A673 (cell line): ENCODE data around the gene SELENOW. TPM values are rescaled to one million over a fixed set of nuclear protein-coding genes. Genes with fewer than 3 reads are reported as not detected.
A peak's percentile ranks its signal among the peaks of the same experiment; 100 is the strongest.

Source experiments
- Bru-seq: library from RNA; stranded (reverse); fragments of 400-500 nt; gene quantifications from one replicate; lab custom pipeline; 2021; lab: Mats Ljungman, UMichigan
- BruChase-seq, 2 experiments: library from RNA; stranded (reverse); fragments of 400-500 nt; gene quantifications; one replicate each; lab custom pipeline; 2021; lab: Mats Ljungman, UMichigan
- BruUV-seq: library from RNA; stranded (reverse); fragments of 400-500 nt; replicated peaks from 2 replicates; lab custom pipeline; 2021; lab: Mats Ljungman, UMichigan
- CTCF ChIA-PET: fragments of 300-600 bp; sonication (Branson Sonifier 250); formaldehyde crosslinking; loops from one replicate; lab custom pipeline; 2022; ENCODE audit warnings: antibody characterized with exemption; lab: Charles Lee
- POLR2A ChIA-PET: fragments of 300-600 bp; sonication (Branson Sonifier 250); formaldehyde crosslinking; loops from one replicate; lab custom pipeline; 2022; ENCODE audit warnings: antibody characterized with exemption; ENCODE audit not compliant: low non-redundant PET; lab: Charles Lee
- DNase-seq: peaks from one replicate; pipeline ENCODE4 v3.0.0-alpha.2; 2015; ENCODE audit warnings: low spot score
- H3K27ac ChIP-seq: fragments of 200-600 bp; sonication (generic); 2 replicates; pipeline ENCODE4 v1.5.1; 2016; ENCODE audit warnings: mixed run types, low read depth, mild to moderate bottlenecking, mixed read lengths, antibody characterized with exemption, low read length; ENCODE audit not compliant: poor library complexity, severe bottlenecking
- H3K27me3 ChIP-seq: fragments of 200-600 bp; sonication (generic); replicated peaks from 2 replicates; pipeline ENCODE4 v1.6.1; 2017; ENCODE audit warnings: mixed run types, low read depth, mild to moderate bottlenecking, mixed read lengths, antibody characterized with exemption, low read length; ENCODE audit not compliant: insufficient read depth, poor library complexity
- H3K36me3 ChIP-seq: fragments of 200-600 bp; sonication (generic); 2 replicates; pipeline ENCODE4 v1.6.1; 2016; ENCODE audit warnings: mixed run types, mild to moderate bottlenecking, mixed read lengths, antibody characterized with exemption, low read length; ENCODE audit not compliant: insufficient read depth, poor library complexity, severe bottlenecking
- H3K4me1 ChIP-seq: fragments of 200-600 bp; sonication (generic); 2 replicates; pipeline ENCODE4 v1.6.1; 2017; ENCODE audit warnings: mixed run types, mild to moderate bottlenecking, mixed read lengths, antibody characterized with exemption, low read length; ENCODE audit not compliant: insufficient read depth, poor library complexity, severe bottlenecking
- H3K4me3 ChIP-seq: fragments of 200-600 bp; sonication (generic); 2 replicates; pipeline ENCODE4 v1.5.1; 2016; ENCODE audit warnings: low read depth, mixed run types, mild to moderate bottlenecking, mixed read lengths, low read length; ENCODE audit not compliant: poor library complexity, severe bottlenecking
- H3K9me3 ChIP-seq: fragments of 200-600 bp; sonication (generic); 2 replicates; pipeline ENCODE4 v1.6.1; 2016; ENCODE audit warnings: mixed run types, low read depth, mild to moderate bottlenecking, mixed read lengths, antibody characterized with exemption, low read length; ENCODE audit not compliant: poor library complexity, severe bottlenecking
- EZH2 ChIP-seq: fragments of 200-600 bp; sonication (generic); IDR thresholded peaks from 2 replicates; pipeline ENCODE4 v1.6.1; 2017; ENCODE audit warnings: borderline replicate concordance, low read depth, mild to moderate bottlenecking, mixed read lengths, antibody characterized with exemption, low read length; ENCODE audit not compliant: poor library complexity, severe bottlenecking
- intact Hi-C: fragments of 100-400 bp; cut with micrococcal nuclease; formaldehyde crosslinking; loops from one replicate; pipeline ENCODE4 v1.10.0; 2022; ENCODE audit not compliant: unreplicated experiment
- long read RNA-seq: library from polyadenylated mRNA; stranded (forward); transcript quantifications from one replicate; pipeline ENCODE4 v2.0.0, GENCODE V29; 2022
- total RNA-seq: library from RNA; stranded (reverse); gene quantifications from 2 replicates; pipeline ENCODE4 v1.2.3, GENCODE V29; 2021
- TF ChIP-seq, protein P1 (sequence below): fragments of 300-800, 200-600 bp; sonication (generic); conservative IDR thresholded peaks from 2 replicates; pipeline ENCODE4 v1.5.1; 2017; ENCODE audit warnings: low read depth, mild to moderate bottlenecking, antibody characterized with exemption, low read length, moderate library complexity, mixed read lengths

The SELENOW gene
- total RNA-seq (107 and 121 TPM in 2 replicates), Bru-seq, nascent RNA (percentile 71 among the genes with signal in this experiment), BruChase-seq, experiment 1, labeled RNA remaining after a 2-hour chase (percentile 83 among the genes with signal in this experiment), BruChase-seq, experiment 2, labeled RNA remaining after a 6-hour chase (percentile 79 among the genes with signal in this experiment)
- long read RNA-seq, transcript SELENOW-212 (6 exons, 888 nt), result major isoform, 64 of 135 reads
- long read RNA-seq, transcript SELENOW-215 (1 exons, 2,503 nt), result minor isoform, 63 of 135 reads
- long read RNA-seq, partial matches to known transcripts, result 0 of 135 reads
- long read RNA-seq, other reads (novel, unspliced or antisense), result 1 of 135 reads

- Histone ChIP-seq H3K9me3 (no peaks in the 10 kb centered on the region), H3K27me3 (no peaks in the 10 kb centered on the region), H3K36me3 (peaks cover 18% of the 10 kb centered on the region), H3K4me3 (peak within 1 kb of the TSS; percentile 98), H3K27ac (peak within 1 kb of the TSS; percentile 99), H3K4me1 (peaks cover 9% of the 10 kb centered on the region)
- intact Hi-C loops, result no loop called here
- CTCF ChIA-PET, result interaction anchor here (0.5 kb wide), 1 partner anchor 9 kb away, joined by 9 read pairs; no protein-coding TSS in a partner anchor
- peak; percentile 82 for DNase-seq
- no peak for TF ChIP-seq EZH2
- TF ChIP-seq, protein P1, sequence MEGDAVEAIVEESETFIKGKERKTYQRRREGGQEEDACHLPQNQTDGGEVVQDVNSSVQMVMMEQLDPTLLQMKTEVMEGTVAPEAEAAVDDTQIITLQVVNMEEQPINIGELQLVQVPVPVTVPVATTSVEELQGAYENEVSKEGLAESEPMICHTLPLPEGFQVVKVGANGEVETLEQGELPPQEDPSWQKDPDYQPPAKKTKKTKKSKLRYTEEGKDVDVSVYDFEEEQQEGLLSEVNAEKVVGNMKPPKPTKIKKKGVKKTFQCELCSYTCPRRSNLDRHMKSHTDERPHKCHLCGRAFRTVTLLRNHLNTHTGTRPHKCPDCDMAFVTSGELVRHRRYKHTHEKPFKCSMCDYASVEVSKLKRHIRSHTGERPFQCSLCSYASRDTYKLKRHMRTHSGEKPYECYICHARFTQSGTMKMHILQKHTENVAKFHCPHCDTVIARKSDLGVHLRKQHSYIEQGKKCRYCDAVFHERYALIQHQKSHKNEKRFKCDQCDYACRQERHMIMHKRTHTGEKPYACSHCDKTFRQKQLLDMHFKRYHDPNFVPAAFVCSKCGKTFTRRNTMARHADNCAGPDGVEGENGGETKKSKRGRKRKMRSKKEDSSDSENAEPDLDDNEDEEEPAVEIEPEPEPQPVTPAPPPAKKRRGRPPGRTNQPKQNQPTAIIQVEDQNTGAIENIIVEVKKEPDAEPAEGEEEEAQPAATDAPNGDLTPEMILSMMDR, result no peak
- no TSS peak for BruUV-seq
- POLR2A ChIA-PET, result no interaction called here
Observed at GRCh38 chr19:47778049-47778953, at the start of gene SELENOW. TSS of gene SELENOW (plus strand) at chr19:47778703. CDS start at chr19:47778786, 83 bp downstream.

DNA sequence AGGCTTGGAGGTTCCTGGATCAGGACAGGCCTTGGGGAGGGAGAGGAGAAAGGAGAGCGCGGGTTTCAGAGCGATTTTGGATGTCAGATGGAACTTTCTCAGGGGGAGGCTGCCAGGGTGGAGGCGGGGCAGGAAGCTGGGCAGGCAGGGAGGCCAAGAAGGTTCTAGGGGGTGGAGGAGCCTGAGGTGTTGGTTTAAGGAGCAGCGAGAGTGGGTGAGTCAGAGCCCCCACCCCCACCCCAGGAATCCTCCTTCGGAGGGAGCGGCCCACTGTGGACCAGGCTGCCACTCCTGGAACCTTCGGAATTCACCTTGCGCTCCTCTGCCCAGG, 49.1 kb upstream of the SELENOW start:
- Histone ChIP-seq H3K4me3 (no peak overlapping the region), H3K9me3 (no peaks in the 10 kb centered on the region), H3K27ac (no peak overlapping the region), H3K27me3 (no peaks in the 10 kb centered on the region), H3K4me1 (peaks cover 9% of the 10 kb centered on the region), H3K36me3 (no peaks in the 10 kb centered on the region)
- TF ChIP-seq EZH2, result no peak
- TF ChIP-seq, protein P1, result no peak
- intact Hi-C loops, result no loop called here
- ChIA-PET CTCF (no interaction called here), POLR2A (interaction anchor here (0.6 kb wide), 1 partner anchor 8 kb away, joined by 5 read pairs; no protein-coding TSS in a partner anchor)
- DNase-seq, result no peak
- no TSS peak for BruUV-seq

DNA sequence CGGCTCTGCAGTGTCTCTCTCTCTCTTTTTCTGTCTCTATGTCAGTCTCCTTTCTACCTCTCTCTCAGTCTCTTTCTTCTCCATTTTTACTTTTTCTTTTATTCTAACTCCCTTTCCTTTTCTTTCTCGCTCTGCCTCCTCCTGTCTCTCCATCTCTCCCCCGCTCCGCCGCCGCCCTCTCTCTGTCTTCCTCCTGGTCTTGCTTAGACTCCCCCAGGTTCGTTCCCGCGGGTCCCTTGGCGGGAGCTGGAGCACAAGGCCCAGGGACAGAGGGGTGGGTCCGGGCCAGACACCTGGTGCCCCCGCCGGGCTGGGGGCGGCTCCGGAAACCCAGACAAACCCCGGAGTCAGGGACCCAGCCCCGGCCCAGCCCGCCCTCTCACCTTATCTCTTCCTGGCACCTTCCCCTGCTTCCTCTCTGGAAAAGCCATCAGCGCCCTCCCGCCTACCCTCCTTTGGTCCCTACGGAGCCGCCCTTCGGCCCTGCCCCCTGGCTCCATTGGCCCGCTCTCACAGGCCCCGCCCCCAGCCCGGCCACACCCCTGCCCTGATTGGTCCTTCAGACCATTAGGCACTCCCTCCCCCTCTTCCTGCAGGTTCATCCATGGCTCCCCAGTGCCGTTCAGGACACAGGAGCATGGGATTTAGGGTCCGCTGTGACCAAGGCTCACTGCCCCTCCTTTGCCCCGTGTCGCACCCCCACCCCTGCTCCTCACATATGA, 48.5 kb upstream of the SELENOW start:
- peaks cover 9% of the 10 kb centered on the region for H3K4me1 ChIP-seq
- H3K36me3 ChIP-seq, result no peaks in the 10 kb centered on the region
- no peaks in the 10 kb centered on the region for H3K9me3 ChIP-seq
- ChIA-PET CTCF (no interaction called here), POLR2A (no interaction called here)
- no peaks in the 10 kb centered on the region for H3K27me3 ChIP-seq
- H3K27ac ChIP-seq, result no peak overlapping the region
- intact Hi-C loops, result no loop called here
- BruUV-seq, result no TSS peak
- H3K4me3 ChIP-seq, result no peak overlapping the region
- peak; percentile 45 for DNase-seq
- no peak for TF ChIP-seq EZH2
- TF ChIP-seq, protein P1, result no peak
